ENCODE data around the gene RAVER1. TPM values are rescaled to one million over a fixed set of nuclear protein-coding genes. Genes with fewer than 3 reads are reported as not detected.
"Not testable (repeated sequence)": the region's sequence is repeated elsewhere in the genome, so short reads cannot be mapped to it uniquely, and the experiment has no call there.

RAVER1 gene
- total and polyA plus RNA-seq, 8 donors: 3.3 to 74.7 (median 12.8) TPM

GRCh38 chr19:10368101-10368803 is 34.9 kb upstream of the RAVER1 start:
- DNase-seq: no peak
- Histone ChIP-seq H3K27me3 (no peaks in the 10 kb centered on the region), H3K9me3 (no peaks in the 10 kb centered on the region), H3K4me1 (no peaks in the 10 kb centered on the region), H3K4me3 (no peak overlapping the region), H3K36me3 (peaks cover 63 to 100% (median 99%) of the 10 kb centered on the region in 4 donors), H3K27ac (no peak overlapping the region)
- no peak for TF ChIP-seq POLR2A (IDR thresholded peaks at IDR 0.05)
- TF ChIP-seq EP300 (IDR thresholded peaks at IDR 0.05): no peak
- TF ChIP-seq, protein P1, sequence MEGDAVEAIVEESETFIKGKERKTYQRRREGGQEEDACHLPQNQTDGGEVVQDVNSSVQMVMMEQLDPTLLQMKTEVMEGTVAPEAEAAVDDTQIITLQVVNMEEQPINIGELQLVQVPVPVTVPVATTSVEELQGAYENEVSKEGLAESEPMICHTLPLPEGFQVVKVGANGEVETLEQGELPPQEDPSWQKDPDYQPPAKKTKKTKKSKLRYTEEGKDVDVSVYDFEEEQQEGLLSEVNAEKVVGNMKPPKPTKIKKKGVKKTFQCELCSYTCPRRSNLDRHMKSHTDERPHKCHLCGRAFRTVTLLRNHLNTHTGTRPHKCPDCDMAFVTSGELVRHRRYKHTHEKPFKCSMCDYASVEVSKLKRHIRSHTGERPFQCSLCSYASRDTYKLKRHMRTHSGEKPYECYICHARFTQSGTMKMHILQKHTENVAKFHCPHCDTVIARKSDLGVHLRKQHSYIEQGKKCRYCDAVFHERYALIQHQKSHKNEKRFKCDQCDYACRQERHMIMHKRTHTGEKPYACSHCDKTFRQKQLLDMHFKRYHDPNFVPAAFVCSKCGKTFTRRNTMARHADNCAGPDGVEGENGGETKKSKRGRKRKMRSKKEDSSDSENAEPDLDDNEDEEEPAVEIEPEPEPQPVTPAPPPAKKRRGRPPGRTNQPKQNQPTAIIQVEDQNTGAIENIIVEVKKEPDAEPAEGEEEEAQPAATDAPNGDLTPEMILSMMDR (IDR thresholded peaks at IDR 0.05): no peak
- TF ChIP-seq POLR2AphosphoS5 (IDR thresholded peaks at IDR 0.05): no peak
- intact Hi-C loops (cut with DNase I; ENCODE audit: low total_unique reads): no loop called here
- 89 to 95% (median 95%) methylated on average over 12 to 15 of the region's 15 CpGs for WGBS, 5 donors

GRCh38 chr19:10366950-10367512 is 33.7 kb upstream of the RAVER1 start:
- H3K4me1 ChIP-seq; H3K27ac ChIP-seq; H3K9me3 ChIP-seq; DNase-seq; H3K4me3 ChIP-seq; intact Hi-C loops (cut with DNase I; ENCODE audit: low total_unique reads); H3K27me3 ChIP-seq: not testable (repeated sequence)
- H3K36me3 ChIP-seq: peaks cover 63 to 100% (median 100%) of the 10 kb centered on the region in 4 donors
- 95 to 98% (median 96%) methylated on average over 4 of the region's 4 CpGs for WGBS, 5 donors

- no peak for DNase-seq
- no peak for TF ChIP-seq POLR2A (IDR thresholded peaks at IDR 0.05)
- no peak for TF ChIP-seq EP300 (IDR thresholded peaks at IDR 0.05)
- TF ChIP-seq, protein P1 (IDR thresholded peaks at IDR 0.05): no peak
- TF ChIP-seq POLR2AphosphoS5 (IDR thresholded peaks at IDR 0.05): no peak
- Histone ChIP-seq H3K4me3 (no peak overlapping the region), H3K4me1 (no peaks in the 10 kb centered on the region), H3K27ac (no peak overlapping the region), H3K36me3 (peaks cover 71 to 100% (median 100%) of the 10 kb centered on the region in 4 donors), H3K27me3 (no peaks in the 10 kb centered on the region), H3K9me3 (no peaks in the 10 kb centered on the region)
- intact Hi-C loops (cut with DNase I; ENCODE audit: low total_unique reads): no loop called here
- 94 to 100% (median 96%) methylated on average over 9 to 23 of the region's 23 CpGs for WGBS, 5 donors
Measured at GRCh38 chr19:10365518-10365917, 32.2 kb upstream of the RAVER1 start.

GRCh38 chr19:10364644-10365043 is 31.3 kb upstream of the RAVER1 start:
- no peak overlapping the region for H3K4me3 ChIP-seq

More at GRCh38 chr19:10364644-10365043, 31.3 kb upstream of the RAVER1 start:
- H3K9me3 ChIP-seq: no peaks in the 10 kb centered on the region
- H3K4me1 ChIP-seq: no peaks in the 10 kb centered on the region
- H3K27ac ChIP-seq: no peak overlapping the region
- no peak for TF ChIP-seq POLR2AphosphoS5 (IDR thresholded peaks at IDR 0.05)
- TF ChIP-seq POLR2A (IDR thresholded peaks at IDR 0.05): no peak
- TF ChIP-seq, protein P1 (IDR thresholded peaks at IDR 0.05): no peak
- no peak for TF ChIP-seq EP300 (IDR thresholded peaks at IDR 0.05)
- H3K27me3 ChIP-seq: no peaks in the 10 kb centered on the region
- no peak for DNase-seq
- intact Hi-C loops (cut with DNase I; ENCODE audit: low total_unique reads): no loop called here
- H3K36me3 ChIP-seq: peaks cover 73 to 100% (median 100%) of the 10 kb centered on the region in 4 donors
- WGBS, 5 donors: 83 to 91% (median 89%) methylated on average over 16 to 19 of the region's 19 CpGs

Data from stomach (tissue), 9 donors.